ENCODE data around the gene DENND1B. TPM values are rescaled to one million over a fixed set of nuclear protein-coding genes. Genes with fewer than 3 reads are reported as not detected.

The DENND1B gene
- total RNA-seq, 1 experiment from 2014 or later, result 14.1 TPM

DNA sequence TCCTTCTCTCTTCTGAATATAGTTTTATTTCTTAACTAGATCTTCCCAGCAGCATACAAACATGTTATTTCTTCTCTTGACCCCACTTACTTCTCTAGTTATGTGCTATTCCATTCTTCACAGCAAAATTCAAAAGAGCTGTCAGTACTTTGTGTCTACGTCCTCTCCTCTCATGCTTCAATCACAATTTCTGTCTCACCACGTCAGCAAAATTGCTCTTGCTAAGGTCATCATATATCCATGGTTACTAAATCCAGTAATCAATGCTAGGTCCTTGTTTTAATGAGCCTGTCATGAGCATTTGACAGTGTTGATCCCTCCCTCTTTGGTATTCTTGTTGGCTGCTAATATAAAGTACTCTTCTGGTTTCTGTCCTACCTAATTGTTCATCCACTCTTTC is 214.2 kb downstream of the DENND1B start:
- CTCF ChIA-PET, result no interaction called here
- no peak for TF ChIP-seq EZH2 (IDR thresholded peaks at IDR 0.05; ENCODE audit: low read depth)
- TF ChIP-seq, protein P1, sequence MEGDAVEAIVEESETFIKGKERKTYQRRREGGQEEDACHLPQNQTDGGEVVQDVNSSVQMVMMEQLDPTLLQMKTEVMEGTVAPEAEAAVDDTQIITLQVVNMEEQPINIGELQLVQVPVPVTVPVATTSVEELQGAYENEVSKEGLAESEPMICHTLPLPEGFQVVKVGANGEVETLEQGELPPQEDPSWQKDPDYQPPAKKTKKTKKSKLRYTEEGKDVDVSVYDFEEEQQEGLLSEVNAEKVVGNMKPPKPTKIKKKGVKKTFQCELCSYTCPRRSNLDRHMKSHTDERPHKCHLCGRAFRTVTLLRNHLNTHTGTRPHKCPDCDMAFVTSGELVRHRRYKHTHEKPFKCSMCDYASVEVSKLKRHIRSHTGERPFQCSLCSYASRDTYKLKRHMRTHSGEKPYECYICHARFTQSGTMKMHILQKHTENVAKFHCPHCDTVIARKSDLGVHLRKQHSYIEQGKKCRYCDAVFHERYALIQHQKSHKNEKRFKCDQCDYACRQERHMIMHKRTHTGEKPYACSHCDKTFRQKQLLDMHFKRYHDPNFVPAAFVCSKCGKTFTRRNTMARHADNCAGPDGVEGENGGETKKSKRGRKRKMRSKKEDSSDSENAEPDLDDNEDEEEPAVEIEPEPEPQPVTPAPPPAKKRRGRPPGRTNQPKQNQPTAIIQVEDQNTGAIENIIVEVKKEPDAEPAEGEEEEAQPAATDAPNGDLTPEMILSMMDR (conservative IDR thresholded peaks at IDR 0.05), result no peak
- Histone ChIP-seq H3K4me2 (no peak overlapping the region), H2AFZ (no peak overlapping the region), H3K4me1 (replicated peaks; ENCODE audit: insufficient read depth) (no peaks in the 10 kb centered on the region), H3K9me3 (ENCODE audit: insufficient read depth, low read depth) (no peaks in the 10 kb centered on the region), H3K4me3 (no peak overlapping the region), H3F3A (ENCODE audit: insufficient read depth, low read depth) (0 out of 2 replicates have a peak, but pooled peaks cover 6% of the 10 kb centered on the region), H3K27me3 (ENCODE audit: insufficient read depth, low read depth) (no peaks in the 10 kb centered on the region), H4K20me1 (ENCODE audit: insufficient read depth) (no peaks in the 10 kb centered on the region), H3K9me2 (ENCODE audit: insufficient read depth) (no peaks in the 10 kb centered on the region), H3K36me3 (ENCODE audit: low read depth) (0 out of 2 replicates have a peak, but pooled peaks cover 3% of the 10 kb centered on the region), H3K79me2 (ENCODE audit: low read depth) (no peaks in the 10 kb centered on the region), H3K27ac (no peak overlapping the region)
- no TSS peak for BruUV-seq (replicated peaks)
- DNase-seq, result no peak
- intact Hi-C loops (cut with micrococcal nuclease; ENCODE audit: unreplicated experiment), result no loop called here
- POLR2A ChIA-PET (ENCODE audit: unreplicated experiment), result no interaction called here

DNA sequence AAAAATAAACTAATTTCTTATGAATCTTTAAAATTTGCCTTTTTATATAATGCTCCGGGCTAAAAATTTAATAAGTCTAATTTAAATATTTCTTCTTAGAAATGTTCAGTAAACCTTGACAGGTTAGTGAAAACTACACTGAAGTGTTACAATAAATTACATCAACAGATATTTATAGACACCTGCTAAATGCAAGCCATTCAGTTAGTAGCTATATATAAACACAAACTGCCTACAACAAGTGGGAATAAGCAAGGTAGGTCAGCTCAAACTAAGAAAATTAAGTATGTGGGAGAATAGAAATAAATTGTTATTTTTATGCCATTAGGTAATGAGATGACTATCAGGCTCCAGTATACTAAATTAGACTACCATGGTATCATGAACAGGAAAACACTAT is 215.6 kb downstream of the DENND1B start:
- no peak overlapping the region for H3K4me3 ChIP-seq
- H2AFZ ChIP-seq, result no peak overlapping the region
- BruUV-seq (replicated peaks), result no TSS peak
- DNase-seq, result no peak
- H4K20me1 ChIP-seq (ENCODE audit: insufficient read depth), result no peaks in the 10 kb centered on the region
- H3K9me3 ChIP-seq (ENCODE audit: insufficient read depth, low read depth), result no peaks in the 10 kb centered on the region
- intact Hi-C loops (cut with micrococcal nuclease; ENCODE audit: unreplicated experiment), result no loop called here
- POLR2A ChIA-PET (ENCODE audit: unreplicated experiment), result no interaction called here
- no peak overlapping the region for H3K27ac ChIP-seq
- H3K4me2 ChIP-seq, result no peak overlapping the region
- TF ChIP-seq, protein P1 (conservative IDR thresholded peaks at IDR 0.05), result no peak
- no peak for TF ChIP-seq EZH2 (IDR thresholded peaks at IDR 0.05; ENCODE audit: low read depth)
- no peaks in the 10 kb centered on the region for H3K27me3 ChIP-seq (ENCODE audit: insufficient read depth, low read depth)
- H3K79me2 ChIP-seq (ENCODE audit: low read depth), result no peaks in the 10 kb centered on the region
- no peaks in the 10 kb centered on the region for H3K9me2 ChIP-seq (ENCODE audit: insufficient read depth)
- 0 out of 2 replicates have a peak, but pooled peaks cover 3% of the 10 kb centered on the region for H3K36me3 ChIP-seq (ENCODE audit: low read depth)
- CTCF ChIA-PET, result no interaction called here
- no peaks in the 10 kb centered on the region for H3K4me1 ChIP-seq (replicated peaks; ENCODE audit: insufficient read depth)
- H3F3A ChIP-seq (ENCODE audit: insufficient read depth, low read depth), result 0 out of 2 replicates have a peak, but pooled peaks cover 6% of the 10 kb centered on the region

DNA sequence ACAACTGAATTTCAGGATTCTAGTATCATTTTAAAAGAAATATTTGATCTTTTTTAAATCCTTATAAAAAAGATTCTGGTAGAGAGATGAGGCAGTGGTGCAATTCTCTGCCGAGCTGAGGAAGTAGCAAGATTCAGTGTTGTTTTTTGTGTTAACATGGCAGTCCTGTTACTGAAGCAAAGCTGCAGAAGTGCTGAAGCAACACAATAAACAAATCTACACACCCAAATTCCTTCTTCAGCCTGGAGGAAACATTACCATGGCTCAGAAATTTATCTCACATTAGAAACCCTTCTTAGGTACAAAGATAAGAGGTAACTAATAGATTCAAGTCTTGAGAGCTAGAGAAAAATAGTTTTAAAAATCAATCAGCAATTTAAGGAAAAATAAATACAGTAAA is 216.0 kb downstream of the DENND1B start:
- H3K27ac ChIP-seq, result no peak overlapping the region
- no peak overlapping the region for H2AFZ ChIP-seq
- no peak overlapping the region for H3K4me3 ChIP-seq
- no peaks in the 10 kb centered on the region for H3K9me2 ChIP-seq (ENCODE audit: insufficient read depth)
- no peak overlapping the region for H3K4me2 ChIP-seq
- H3K9me3 ChIP-seq (ENCODE audit: insufficient read depth, low read depth), result no peaks in the 10 kb centered on the region
- CTCF ChIA-PET, result no interaction called here
- BruUV-seq (replicated peaks), result no TSS peak
- 0 out of 2 replicates have a peak, but pooled peaks cover 6% of the 10 kb centered on the region for H3F3A ChIP-seq (ENCODE audit: insufficient read depth, low read depth)
- no peaks in the 10 kb centered on the region for H3K27me3 ChIP-seq (ENCODE audit: insufficient read depth, low read depth)
- DNase-seq, result no peak
- no peaks in the 10 kb centered on the region for H3K79me2 ChIP-seq (ENCODE audit: low read depth)
- H3K36me3 ChIP-seq (ENCODE audit: low read depth), result 0 out of 2 replicates have a peak, but pooled peaks cover 3% of the 10 kb centered on the region
- TF ChIP-seq EZH2 (IDR thresholded peaks at IDR 0.05; ENCODE audit: low read depth), result no peak
- TF ChIP-seq, protein P1 (conservative IDR thresholded peaks at IDR 0.05), result no peak
- no peaks in the 10 kb centered on the region for H4K20me1 ChIP-seq (ENCODE audit: insufficient read depth)
- intact Hi-C loops (cut with micrococcal nuclease; ENCODE audit: unreplicated experiment), result no loop called here
- POLR2A ChIA-PET (ENCODE audit: unreplicated experiment), result no interaction called here
- no peaks in the 10 kb centered on the region for H3K4me1 ChIP-seq (replicated peaks; ENCODE audit: insufficient read depth)
